Large intestine (tissue), 3 donors: ENCODE measurements around the gene BRAT1. TPM values are rescaled to one million over a fixed set of nuclear protein-coding genes. Genes with fewer than 3 reads are reported as not detected.

Experiments
- DNase-seq, 2 donors: peaks; one replicate each; pipeline versions ENCODE4 v3.0.0 to v3.0.0-alpha.2; 2013
- H3K27ac ChIP-seq: one replicate; pipeline ENCODE4 v1.5.1; 2013; ENCODE audit warnings: low read length
- H3K27me3 ChIP-seq: 2 replicates; pipeline ENCODE4 v1.6.1; 2013; ENCODE audit warnings: low read length; ENCODE audit not compliant: control insufficient read depth, insufficient read depth
- H3K36me3 ChIP-seq: 2 replicates; pipeline ENCODE4 v1.6.1; 2013; ENCODE audit warnings: low read length; ENCODE audit not compliant: control insufficient read depth, insufficient read depth
- H3K4me1 ChIP-seq: one replicate; pipeline ENCODE4 v1.6.1; 2013; ENCODE audit warnings: low read length; ENCODE audit not compliant: control insufficient read depth, insufficient read depth
- H3K4me3 ChIP-seq: one replicate; pipeline ENCODE4 v1.5.1; 2013; ENCODE audit warnings: low read length
- H3K9me3 ChIP-seq: one replicate; pipeline ENCODE4 v1.6.1; 2013; ENCODE audit warnings: mild to moderate bottlenecking, low read depth, low read length, moderate library complexity; ENCODE audit not compliant: control insufficient read depth
- WGBS: methylation state at CpG from one replicate; pipeline ENCODE4 v1.1.5; 2013; ENCODE audit warnings: low lambda C conversion rate; ENCODE audit not compliant: insufficient coverage; 5-methylcytosine and 5-hydroxymethylcytosine counted together
- polyA plus RNA-seq: library from polyadenylated mRNA; unstranded; fragments of 120-200 nt; gene quantifications from one replicate; pipeline ENCODE4 v1.2.1, GENCODE V29; 2013

Gene BRAT1
- polyA plus RNA-seq, 1 donor = 27.1 TPM

- Histone ChIP-seq H3K27ac (no peak overlapping the region), H3K36me3 (peaks cover 33% of the 10 kb centered on the region), H3K9me3 (peaks cover 6% of the 10 kb centered on the region), H3K4me3 (no peak overlapping the region), H3K27me3 (no peaks in the 10 kb centered on the region), H3K4me1 (peaks cover 77% of the 10 kb centered on the region)
- no peak for DNase-seq
- no CpG with 5 or more reads among the region's 18 CpGs for WGBS
These were observed 26.7 kb downstream of the BRAT1 start for GRCh38 chr7:2528481-2529095.

DNA sequence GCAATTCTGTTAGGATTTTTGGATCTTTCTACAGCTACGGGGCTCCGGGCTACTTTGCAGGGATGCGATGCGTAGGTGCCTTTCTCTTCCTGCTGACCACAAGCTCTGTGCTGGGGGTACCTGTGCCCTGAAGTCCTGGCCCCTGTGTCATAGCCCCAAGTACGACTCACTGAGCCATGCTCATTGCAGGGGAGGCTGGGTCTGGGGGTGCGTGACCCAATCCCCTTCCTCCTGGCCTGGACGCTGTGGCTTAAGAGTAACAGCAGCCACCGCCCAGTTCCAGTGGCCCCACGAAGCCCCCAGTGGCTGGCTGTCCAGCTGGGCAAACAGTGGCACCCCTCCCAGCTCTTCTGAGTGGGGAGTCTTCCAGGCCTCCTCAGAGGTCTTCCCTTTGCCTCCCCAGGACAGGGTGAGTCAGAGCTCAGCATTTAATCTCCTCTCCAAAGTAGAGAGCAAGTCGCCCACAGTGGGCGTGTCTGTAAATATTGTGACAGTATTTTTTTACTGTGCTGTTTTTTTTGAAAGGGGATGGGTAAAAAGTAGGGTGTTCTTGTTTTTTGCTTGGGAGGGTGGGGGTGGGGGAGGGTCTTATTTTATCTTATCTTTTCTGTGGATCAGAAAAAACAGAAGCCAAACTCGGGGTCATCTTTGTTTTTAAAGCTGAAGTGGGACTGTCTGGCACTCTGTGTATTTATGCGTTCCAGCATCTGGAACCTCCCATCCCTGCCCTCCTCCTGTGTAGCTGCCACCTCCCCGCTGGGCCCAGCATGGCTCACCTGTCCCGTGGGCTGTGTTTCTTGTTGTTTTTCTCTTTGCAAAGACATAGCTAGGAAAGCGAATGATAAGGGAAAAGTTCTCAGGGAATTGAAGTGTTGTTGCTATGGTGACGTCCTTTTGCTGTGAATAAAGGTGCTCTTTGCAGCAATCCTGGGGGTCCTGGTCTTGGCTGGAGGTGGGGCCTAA is 27.5 kb downstream of the BRAT1 start:
- peak overlapping the region; percentile 39 for H3K27ac ChIP-seq
- peak in 1 of 2 donors; percentile 73 for DNase-seq
- peaks cover 84% of the 10 kb centered on the region for H3K4me1 ChIP-seq
- peaks cover 33% of the 10 kb centered on the region for H3K36me3 ChIP-seq
- H3K9me3 ChIP-seq = peaks cover 6% of the 10 kb centered on the region
- H3K4me3 ChIP-seq = no peak overlapping the region
- no CpG with 5 or more reads among the region's 17 CpGs for WGBS
- no peaks in the 10 kb centered on the region for H3K27me3 ChIP-seq

GRCh38 chr7:2526659-2527504 is 28.4 kb downstream of the BRAT1 start:
- WGBS = no CpG with 5 or more reads among the region's 40 CpGs
- H3K36me3 ChIP-seq = peaks cover 33% of the 10 kb centered on the region
- H3K4me3 ChIP-seq = no peak overlapping the region
- H3K9me3 ChIP-seq = peaks cover 6% of the 10 kb centered on the region
- peaks cover 3% of the 10 kb centered on the region for H3K27me3 ChIP-seq
- H3K27ac ChIP-seq = peak overlapping the region; percentile 39
- peak in 1 of 2 donors; percentile 26 for DNase-seq
- H3K4me1 ChIP-seq = peaks cover 90% of the 10 kb centered on the region

GRCh38 chr7:2525658-2526630 is 29.4 kb downstream of the BRAT1 start:
- Histone ChIP-seq H3K4me3 (no peak overlapping the region), H3K36me3 (peaks cover 33% of the 10 kb centered on the region), H3K27me3 (peaks cover 6% of the 10 kb centered on the region), H3K9me3 (peaks cover 6% of the 10 kb centered on the region), H3K4me1 (peaks cover 93% of the 10 kb centered on the region), H3K27ac (peak overlapping the region; percentile 19)
- no CpG with 5 or more reads among the region's 36 CpGs for WGBS
- peak in 1 of 2 donors; percentile 52 for DNase-seq

DNA sequence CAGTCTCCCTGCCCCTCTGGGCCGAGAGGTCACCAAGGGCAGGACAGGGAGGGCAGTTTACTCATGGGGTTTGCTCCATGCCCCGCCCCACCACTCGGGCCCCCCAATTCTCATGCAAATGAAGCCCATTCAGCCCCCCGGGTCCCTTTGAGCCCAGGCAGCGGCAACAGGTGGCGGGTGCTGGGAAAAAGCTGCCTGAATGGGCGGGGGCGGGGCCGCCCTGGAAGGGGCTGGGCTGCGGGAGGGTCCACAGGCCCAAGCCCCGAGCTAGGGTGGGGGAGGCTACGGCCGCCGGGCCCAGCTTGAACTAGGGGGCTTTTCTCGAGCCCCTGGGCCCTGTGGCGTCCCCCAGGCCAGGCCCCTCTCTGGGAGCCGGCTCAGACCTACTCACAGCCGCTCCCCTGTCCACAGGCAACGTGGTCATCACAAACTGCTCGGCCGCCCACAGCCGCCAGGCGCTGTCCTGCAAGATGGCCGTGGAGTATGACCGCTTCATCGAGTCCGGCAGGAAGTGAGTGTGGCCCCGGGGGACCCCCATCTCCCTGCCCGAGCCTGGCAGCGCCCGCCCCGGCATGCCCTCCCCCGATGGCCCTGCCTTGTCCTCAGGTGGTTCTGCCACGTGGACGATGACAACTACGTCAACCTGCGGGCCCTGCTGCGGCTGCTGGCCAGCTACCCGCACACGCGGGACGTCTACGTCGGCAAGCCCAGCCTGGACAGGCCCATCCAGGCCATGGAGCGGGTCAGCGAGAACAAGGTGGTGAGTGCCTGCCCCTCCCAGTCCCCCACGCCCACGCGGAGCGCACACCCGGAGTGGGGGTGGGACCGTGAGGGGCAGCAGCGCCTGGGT is 30.3 kb downstream of the BRAT1 start:
- no CpG with 5 or more reads among the region's 53 CpGs for WGBS
- H3K27me3 ChIP-seq = peaks cover 6% of the 10 kb centered on the region
- peaks cover 6% of the 10 kb centered on the region for H3K9me3 ChIP-seq
- DNase-seq = peak in 1 of 2 donors; percentile 38
- peak overlapping the region; percentile 99 for H3K27ac ChIP-seq
- H3K4me1 ChIP-seq = peaks cover 86% of the 10 kb centered on the region
- H3K4me3 ChIP-seq = no peak overlapping the region
- H3K36me3 ChIP-seq = peaks cover 33% of the 10 kb centered on the region

- peaks cover 6% of the 10 kb centered on the region for H3K9me3 ChIP-seq
- no CpG with 5 or more reads among the region's 51 CpGs for WGBS
- peak overlapping the region; percentile 57 for H3K4me3 ChIP-seq
- DNase-seq = peak; percentile 94 to 98
- peak overlapping the region; percentile 99 for H3K27ac ChIP-seq
- peaks cover 6% of the 10 kb centered on the region for H3K27me3 ChIP-seq
- peaks cover 78% of the 10 kb centered on the region for H3K4me1 ChIP-seq
- peaks cover 32% of the 10 kb centered on the region for H3K36me3 ChIP-seq
These were observed 31.1 kb downstream of the BRAT1 start for GRCh38 chr7:2523941-2524807.

- H3K4me1 ChIP-seq = peaks cover 77% of the 10 kb centered on the region
- H3K27ac ChIP-seq = peak overlapping the region; percentile 99
- H3K4me3 ChIP-seq = peak overlapping the region; percentile 57
- H3K36me3 ChIP-seq = peaks cover 27% of the 10 kb centered on the region
- WGBS = no CpG with 5 or more reads among the region's 22 CpGs
- peaks cover 12% of the 10 kb centered on the region for H3K27me3 ChIP-seq
- H3K9me3 ChIP-seq = peaks cover 6% of the 10 kb centered on the region
- DNase-seq = peak; percentile 53 to 82
These were observed 31.8 kb downstream of the BRAT1 start for GRCh38 chr7:2523461-2523936.

GRCh38 chr7:2522780-2523433 is 32.4 kb downstream of the BRAT1 start:
- H3K27ac ChIP-seq = peak overlapping the region; percentile 99
- no CpG with 5 or more reads among the region's 19 CpGs for WGBS
- peak; percentile 86 to 95 for DNase-seq
- H3K27me3 ChIP-seq = peaks cover 18% of the 10 kb centered on the region
- H3K36me3 ChIP-seq = peaks cover 24% of the 10 kb centered on the region
- H3K9me3 ChIP-seq = peaks cover 6% of the 10 kb centered on the region
- H3K4me1 ChIP-seq = peaks cover 77% of the 10 kb centered on the region
- peak overlapping the region; percentile 57 for H3K4me3 ChIP-seq
